Left ventricle myocardium inferior (tissue), 1 donor: ENCODE data around the gene MACROD1. TPM values are rescaled to one million over a fixed set of nuclear protein-coding genes. Genes with fewer than 3 reads are reported as not detected.

Experiments
- DNase-seq: peaks from one replicate; pipeline ENCODE4 v3.0.0-alpha.2; 2020
- H3K27ac ChIP-seq: fragments of 200-600 bp; replicated peaks from 2 replicates; pipeline ENCODE4 v1.8.0; 2021
- H3K27me3 ChIP-seq: fragments of 200-600 bp; 2 replicates; pipeline ENCODE4 v1.8.0; 2021; ENCODE audit warnings: low read depth
- H3K36me3 ChIP-seq: fragments of 200-600 bp; 2 replicates; pipeline ENCODE4 v1.8.0; 2021
- H3K4me1 ChIP-seq: fragments of 200-600 bp; 2 replicates; pipeline ENCODE4 v1.8.0; 2021
- H3K4me3 ChIP-seq: fragments of 200-600 bp; 2 replicates; pipeline ENCODE4 v1.8.0; 2021; ENCODE audit warnings: mild to moderate bottlenecking, moderate library complexity
- H3K9me3 ChIP-seq: fragments of 200-600 bp; replicated peaks from 2 replicates; pipeline ENCODE4 v1.8.0; 2021
- CTCF ChIP-seq: fragments of 200-600 bp; IDR thresholded peaks from 2 replicates; pipeline ENCODE4 v1.8.0; 2021; ENCODE audit warnings: antibody characterized with exemption, mild to moderate bottlenecking, borderline replicate concordance
- intact Hi-C: fragments of 100-400 bp; cut with micrococcal nuclease; formaldehyde crosslinking; loops from one replicate; pipeline ENCODE4 v1.11.0; 2022
- total RNA-seq: library from RNA; stranded (reverse); fragmentation: NEBNext Ultra II Directional; extraction: Animal tissue kit (Norgen Biotek cat#: 25700); gene quantifications from one replicate; pipeline ENCODE4 v1.2.1, GENCODE V29; 2021
- donor health status: DM: no; HTN: yes; CAD: no; lungs with severe emphysema.

MACROD1 gene
- total RNA-seq, 1 donor from 2014 or later = 127 TPM

- intact Hi-C loops = no loop called here
- H3K36me3 ChIP-seq = no peaks in the 10 kb centered on the region
- H3K4me3 ChIP-seq = no peak overlapping the region
- TF ChIP-seq CTCF = no peak
- no peak overlapping the region for H3K27ac ChIP-seq
- H3K9me3 ChIP-seq = no peaks in the 10 kb centered on the region
- no peak for DNase-seq
- H3K4me1 ChIP-seq = peaks cover 6% of the 10 kb centered on the region
- H3K27me3 ChIP-seq = no peaks in the 10 kb centered on the region
Observed at GRCh38 chr11:64110465-64111375, 55.2 kb downstream of the MACROD1 start.

GRCh38 chr11:64109332-64109731 is 56.6 kb downstream of the MACROD1 start:
- Histone ChIP-seq H3K4me3 (no peak overlapping the region), H3K9me3 (no peaks in the 10 kb centered on the region), H3K27me3 (no peaks in the 10 kb centered on the region), H3K4me1 (peaks cover 11% of the 10 kb centered on the region), H3K27ac (no peak overlapping the region), H3K36me3 (no peaks in the 10 kb centered on the region)
- DNase-seq = no peak
- intact Hi-C loops = no loop called here
- TF ChIP-seq CTCF = no peak

- no peak for TF ChIP-seq CTCF
- Histone ChIP-seq H3K36me3 (no peaks in the 10 kb centered on the region), H3K27me3 (no peaks in the 10 kb centered on the region), H3K9me3 (no peaks in the 10 kb centered on the region), H3K4me3 (no peak overlapping the region), H3K4me1 (peaks cover 11% of the 10 kb centered on the region), H3K27ac (no peak overlapping the region)
- DNase-seq = no peak
- intact Hi-C loops = no loop called here
Observed at GRCh38 chr11:64107303-64107702, 58.6 kb downstream of the MACROD1 start.

- Histone ChIP-seq H3K36me3 (no peaks in the 10 kb centered on the region), H3K4me3 (no peak overlapping the region), H3K27me3 (no peaks in the 10 kb centered on the region), H3K9me3 (no peaks in the 10 kb centered on the region), H3K27ac (no peak overlapping the region), H3K4me1 (peaks cover 5% of the 10 kb centered on the region)
- DNase-seq = no peak
- TF ChIP-seq CTCF = no peak
- intact Hi-C loops = no loop called here
Observed at GRCh38 chr11:64104632-64105031, 61.3 kb downstream of the MACROD1 start.

- no peak for DNase-seq
- Histone ChIP-seq H3K27ac (no peak overlapping the region), H3K4me3 (no peak overlapping the region), H3K4me1 (peaks cover 5% of the 10 kb centered on the region), H3K9me3 (no peaks in the 10 kb centered on the region), H3K36me3 (no peaks in the 10 kb centered on the region), H3K27me3 (no peaks in the 10 kb centered on the region)
- TF ChIP-seq CTCF = no peak
- intact Hi-C loops = no loop called here
Observed at GRCh38 chr11:64103277-64103985, 62.5 kb downstream of the MACROD1 start.
